ENCODE results near the gene WBP1L.

The WBP1L gene

GRCh38 chr10:102759497-102760210 lies 15.9 kb downstream of the WBP1L start:
- DNase-seq (ENCODE audit: low read depth): no peak

- no peak for DNase-seq (ENCODE audit: low read depth)
Observed at GRCh38 chr10:102761981-102762380, 18.2 kb downstream of the WBP1L start.

- no peak for DNase-seq (ENCODE audit: low read depth)
Observed at GRCh38 chr10:102762401-102763015, 18.8 kb downstream of the WBP1L start.

- no peak for DNase-seq (ENCODE audit: low read depth)
Observed at GRCh38 chr10:102763037-102763607, 19.4 kb downstream of the WBP1L start.

- DNase-seq (ENCODE audit: low read depth): no peak
Observed at GRCh38 chr10:102764470-102765161, 20.9 kb downstream of the WBP1L start.

GRCh38 chr10:102765336-102765735 lies 21.6 kb downstream of the WBP1L start:
- DNase-seq (ENCODE audit: low read depth): no peak

GRCh38 chr10:102767428-102768160 lies 23.8 kb downstream of the WBP1L start:
- no peak for DNase-seq (ENCODE audit: low read depth)

GRCh38 chr10:102769375-102770107 lies 25.8 kb downstream of the WBP1L start:
- no peak for DNase-seq (ENCODE audit: low read depth)

- DNase-seq (ENCODE audit: low read depth): no peak
Observed at GRCh38 chr10:102770108-102770482, 26.3 kb downstream of the WBP1L start.

GRCh38 chr10:102770792-102771191 lies 27.0 kb downstream of the WBP1L start:
- no peak for DNase-seq (ENCODE audit: low read depth)

GRCh38 chr10:102773320-102773719 lies 29.6 kb downstream of the WBP1L start:
- no peak for DNase-seq (ENCODE audit: low read depth)

- no peak for DNase-seq (ENCODE audit: low read depth)
Observed at GRCh38 chr10:102773986-102774385, 30.2 kb downstream of the WBP1L start.

GRCh38 chr10:102775201-102775934 lies 31.6 kb downstream of the WBP1L start:
- no peak for DNase-seq (ENCODE audit: low read depth)

- DNase-seq (ENCODE audit: low read depth): no peak
Observed at GRCh38 chr10:102775935-102776669, 32.4 kb downstream of the WBP1L start.

- no peak for DNase-seq (ENCODE audit: low read depth)
Observed at GRCh38 chr10:102776779-102777456, 33.2 kb downstream of the WBP1L start.

GRCh38 chr10:102777711-102778453 lies 34.1 kb downstream of the WBP1L start:
- DNase-seq (ENCODE audit: low read depth): no peak

- no peak for DNase-seq (ENCODE audit: low read depth)
Observed at GRCh38 chr10:102778781-102779180, 35.0 kb downstream of the WBP1L start.

GRCh38 chr10:102779680-102780526 lies 36.2 kb downstream of the WBP1L start:
- no peak for DNase-seq (ENCODE audit: low read depth)

Data from stimulated activated CD8-positive, alpha-beta memory T cell treated with anti-CD3 and anti-CD28 coated beads, Interleukin-12 subunit alpha, Interleukin-12 subunit beta, amount 100 ng/mL, for 4 hours (primary cell).